ENCODE measurements around the gene IGHMBP2. TPM values are rescaled to one million over a fixed set of nuclear protein-coding genes. Genes with fewer than 3 reads are reported as not detected.

IGHMBP2 gene
- total and polyA plus RNA-seq, 12 donors, result 9.0 to 24.3 (median 12.1) TPM

GRCh38 chr11:68977781-68978625 lies 74.3 kb downstream of the IGHMBP2 start:
- H3K36me3 ChIP-seq, result no peaks in the 10 kb centered on the region
- no peak for ATAC-seq
- H3K27ac ChIP-seq, result peak overlapping the region in 1 of 10 donors; percentile 11
- intact Hi-C loops (cut with DNase I), result no loop called here
- peaks cover 0 to 36% (median 15%) of the 10 kb centered on the region in 9 donors for H3K4me1 ChIP-seq
- peaks cover 0 to 7% (median 0%) of the 10 kb centered on the region in 11 donors for H3K9me3 ChIP-seq
- no peaks in the 10 kb centered on the region for H3K27me3 ChIP-seq
- H3K4me3 ChIP-seq, result no peak overlapping the region
- no peak for DNase-seq
- WGBS, 2 donors, result 70 to 75% methylated on average over 14 of the region's 14 CpGs
- TF ChIP-seq, protein P1, sequence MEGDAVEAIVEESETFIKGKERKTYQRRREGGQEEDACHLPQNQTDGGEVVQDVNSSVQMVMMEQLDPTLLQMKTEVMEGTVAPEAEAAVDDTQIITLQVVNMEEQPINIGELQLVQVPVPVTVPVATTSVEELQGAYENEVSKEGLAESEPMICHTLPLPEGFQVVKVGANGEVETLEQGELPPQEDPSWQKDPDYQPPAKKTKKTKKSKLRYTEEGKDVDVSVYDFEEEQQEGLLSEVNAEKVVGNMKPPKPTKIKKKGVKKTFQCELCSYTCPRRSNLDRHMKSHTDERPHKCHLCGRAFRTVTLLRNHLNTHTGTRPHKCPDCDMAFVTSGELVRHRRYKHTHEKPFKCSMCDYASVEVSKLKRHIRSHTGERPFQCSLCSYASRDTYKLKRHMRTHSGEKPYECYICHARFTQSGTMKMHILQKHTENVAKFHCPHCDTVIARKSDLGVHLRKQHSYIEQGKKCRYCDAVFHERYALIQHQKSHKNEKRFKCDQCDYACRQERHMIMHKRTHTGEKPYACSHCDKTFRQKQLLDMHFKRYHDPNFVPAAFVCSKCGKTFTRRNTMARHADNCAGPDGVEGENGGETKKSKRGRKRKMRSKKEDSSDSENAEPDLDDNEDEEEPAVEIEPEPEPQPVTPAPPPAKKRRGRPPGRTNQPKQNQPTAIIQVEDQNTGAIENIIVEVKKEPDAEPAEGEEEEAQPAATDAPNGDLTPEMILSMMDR (IDR thresholded peaks at IDR 0.05), result no peak

DNA sequence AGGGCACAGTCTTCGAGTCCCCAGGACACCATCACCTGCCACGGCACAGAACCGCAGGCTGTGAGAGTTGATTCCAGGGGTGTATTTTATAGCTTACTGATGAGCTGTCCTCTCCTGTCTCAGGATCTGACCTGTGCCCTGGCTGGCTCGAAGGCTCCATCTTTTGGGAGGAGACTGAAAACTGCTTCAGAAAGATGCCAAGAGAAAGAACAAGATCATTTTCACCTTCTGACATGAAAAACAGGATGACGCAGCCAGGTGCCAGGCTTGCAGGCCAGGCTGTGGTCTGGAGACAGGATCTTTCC lies 74.9 kb downstream of the IGHMBP2 start:
- WGBS, 2 donors, result 70 to 72% methylated on average over 5 of the region's 5 CpGs
- DNase-seq, result no peak
- TF ChIP-seq, protein P1 (IDR thresholded peaks at IDR 0.05), result peak in 1 of 9 donors; percentile 13
- Histone ChIP-seq H3K4me1 (peaks cover 0 to 36% (median 15%) of the 10 kb centered on the region in 9 donors), H3K36me3 (no peaks in the 10 kb centered on the region), H3K4me3 (no peak overlapping the region), H3K27me3 (no peaks in the 10 kb centered on the region), H3K27ac (peak overlapping the region in 1 of 10 donors; percentile 11), H3K9me3 (peaks cover 0 to 7% (median 0%) of the 10 kb centered on the region in 11 donors)
- peak in 2 of 8 donors; percentile 9 to 13 for ATAC-seq
- intact Hi-C loops (cut with DNase I), result no loop called here

DNA sequence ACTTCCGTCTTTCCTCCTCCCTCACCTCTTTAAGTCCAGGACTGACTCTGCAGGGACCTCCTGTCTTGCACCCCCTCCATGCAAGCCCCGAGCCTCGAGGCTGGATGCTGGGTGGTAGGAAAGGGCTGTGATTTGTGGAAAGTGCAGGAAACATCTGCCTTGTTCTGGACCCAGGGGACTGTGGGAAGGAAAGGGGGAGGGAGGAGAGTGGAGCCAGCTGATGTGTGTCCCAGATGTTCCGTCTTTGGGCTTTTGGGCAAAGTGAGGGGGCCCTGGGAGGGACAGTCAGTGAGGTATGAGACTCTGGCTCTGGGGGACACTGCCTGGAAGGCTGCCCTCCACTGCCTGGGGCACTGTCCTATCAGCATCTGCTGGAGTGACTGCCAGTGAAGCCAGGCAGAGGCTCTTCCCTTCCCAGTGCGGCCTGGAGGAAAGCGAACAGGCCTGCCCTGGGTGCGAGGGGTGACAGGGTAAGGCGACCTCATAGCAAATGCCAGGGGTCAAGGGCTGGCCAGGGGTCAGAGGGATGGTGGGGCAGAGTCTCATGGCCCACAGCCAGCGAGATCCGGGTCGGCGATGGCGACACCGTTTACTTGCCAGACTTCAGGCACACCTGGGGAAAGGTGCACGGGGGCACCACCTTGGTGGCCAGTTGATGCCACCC lies 75.4 kb downstream of the IGHMBP2 start:
- Histone ChIP-seq H3K36me3 (no peaks in the 10 kb centered on the region), H3K27ac (no peak overlapping the region), H3K4me3 (no peak overlapping the region), H3K9me3 (peaks cover 0 to 7% (median 0%) of the 10 kb centered on the region in 11 donors), H3K27me3 (no peaks in the 10 kb centered on the region), H3K4me1 (peaks cover 0 to 36% (median 15%) of the 10 kb centered on the region in 9 donors)
- TF ChIP-seq, protein P1 (IDR thresholded peaks at IDR 0.05), result no peak
- 59 to 64% methylated on average over 15 of the region's 15 CpGs for WGBS, 2 donors
- DNase-seq, result peak in 1 of 2 donors; percentile 43
- ATAC-seq, result peak; percentile 24 to 81 (median 67)
- intact Hi-C loops (cut with DNase I), result no loop called here

DNA sequence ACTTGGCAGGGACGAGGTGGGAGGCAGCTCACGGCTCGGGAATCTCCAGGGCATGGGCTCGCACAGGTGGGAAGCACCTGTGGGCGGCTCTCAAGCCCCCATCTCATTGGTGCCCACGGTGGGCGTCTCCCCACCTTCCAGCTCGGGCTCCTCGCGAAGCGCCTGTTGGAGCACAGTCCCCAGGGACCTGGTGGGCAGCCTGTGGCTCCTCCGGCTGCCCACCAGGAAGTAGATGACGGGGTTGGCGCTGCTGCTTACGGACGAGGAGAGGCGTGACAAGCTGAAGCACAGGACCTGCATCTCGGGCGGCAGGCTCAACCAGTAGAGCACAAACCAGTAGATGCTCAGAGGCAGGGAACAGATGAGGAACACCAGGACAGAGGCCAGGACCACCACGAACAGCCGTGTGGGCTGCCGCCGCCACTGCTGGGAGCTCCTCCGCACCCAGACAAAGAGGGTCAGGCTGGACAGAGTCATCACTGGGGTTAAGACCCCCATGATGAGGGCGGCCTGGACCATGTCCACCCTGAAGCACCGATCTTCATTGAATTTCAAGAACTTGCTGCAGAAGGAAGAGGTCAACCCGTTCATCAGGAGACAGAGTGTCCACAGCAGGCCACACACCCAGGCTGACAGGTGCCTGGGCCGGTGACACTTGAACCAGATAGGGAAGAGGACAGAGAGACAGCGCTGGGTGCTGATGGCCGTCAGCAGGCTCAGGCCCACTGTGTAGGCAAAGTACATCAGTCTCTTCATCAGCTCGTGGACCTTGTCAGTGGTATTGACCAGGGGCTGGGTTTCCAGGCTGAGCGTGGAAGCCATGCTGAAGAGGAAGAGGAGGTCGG lies 76.5 kb downstream of the IGHMBP2 start:
- Histone ChIP-seq H3K27ac (no peak overlapping the region), H3K36me3 (no peaks in the 10 kb centered on the region), H3K27me3 (no peaks in the 10 kb centered on the region), H3K4me3 (no peak overlapping the region), H3K4me1 (peaks cover 0 to 36% (median 15%) of the 10 kb centered on the region in 9 donors), H3K9me3 (peaks cover 0 to 7% (median 0%) of the 10 kb centered on the region in 11 donors)
- DNase-seq, result peak in 1 of 2 donors; percentile 3
- no peak for ATAC-seq
- TF ChIP-seq, protein P1 (IDR thresholded peaks at IDR 0.05), result no peak
- 89 to 90% methylated on average over 33 of the region's 33 CpGs for WGBS, 2 donors
- intact Hi-C loops (cut with DNase I), result no loop called here
